GM19324 (cell line): ENCODE results near the gene UBR1.
"Not testable (repeated sequence)": the region's sequence is repeated elsewhere in the genome, so short reads cannot be mapped to it uniquely, and the experiment has no call there.

Source experiments
- ATAC-seq: cut with Tn5 transposase; IDR thresholded peaks from one replicate; pipeline ENCODE4 v1.9.1; 2021; ENCODE audit warnings: mild to moderate bottlenecking, moderate library complexity; ENCODE audit not compliant: unreplicated experiment, low FRiP score

The UBR1 gene

GRCh38 chr15:42984493-42985034 lies 121.3 kb downstream of the UBR1 start:
- no peak for ATAC-seq

GRCh38 chr15:42979113-42979512 lies 126.7 kb downstream of the UBR1 start:
- not testable (repeated sequence) for ATAC-seq

- no peak for ATAC-seq
Measured at GRCh38 chr15:42974202-42974862, 131.5 kb downstream of the UBR1 start.

GRCh38 chr15:42973114-42973513 lies 132.7 kb downstream of the UBR1 start:
- no peak for ATAC-seq

GRCh38 chr15:42971830-42972229 lies 134.0 kb downstream of the UBR1 start:
- ATAC-seq, result no peak

GRCh38 chr15:42964476-42964875 lies 141.4 kb downstream of the UBR1 start:
- no peak for ATAC-seq

GRCh38 chr15:42955518-42955917 lies 150.3 kb downstream of the UBR1 start:
- no peak for ATAC-seq

- no peak for ATAC-seq
Measured at GRCh38 chr15:42954291-42954690, 151.5 kb downstream of the UBR1 start.

GRCh38 chr15:42948898-42949297 lies 156.9 kb downstream of the UBR1 start:
- ATAC-seq, result not testable (repeated sequence)

- ATAC-seq, result no peak
Measured at GRCh38 chr15:42940527-42940926, 165.3 kb downstream of the UBR1 start.

- no peak for ATAC-seq
Measured at GRCh38 chr15:42939841-42940240, 166.0 kb downstream of the UBR1 start.

- ATAC-seq, result no peak
Measured at GRCh38 chr15:42937143-42937542, 168.7 kb downstream of the UBR1 start.

GRCh38 chr15:42933886-42934667 lies 171.8 kb downstream of the UBR1 start:
- no peak for ATAC-seq

GRCh38 chr15:42932833-42933515 lies 172.9 kb downstream of the UBR1 start:
- ATAC-seq, result no peak

GRCh38 chr15:42931702-42932486 lies 173.9 kb downstream of the UBR1 start:
- ATAC-seq, result no peak

- ATAC-seq, result no peak
Measured at GRCh38 chr15:42929306-42929848, 176.5 kb downstream of the UBR1 start.

GRCh38 chr15:42921342-42921731 lies 184.5 kb downstream of the UBR1 start:
- no peak for ATAC-seq

GRCh38 chr15:42920519-42921341 lies 185.1 kb downstream of the UBR1 start, which contains the start of gene TTBK2:
Gene TTBK2, minus strand, starts transcription at chr15:42920778. Its CDS starts 42,161 bp downstream, at chr15:42878617.
- peak; percentile 97 for ATAC-seq
